Right lung (tissue), 5 donors: ENCODE results near the gene NNMT. TPM values are rescaled to one million over a fixed set of nuclear protein-coding genes. Genes with fewer than 3 reads are reported as not detected.

Experiments used
- DNase-seq, 2 donors: peaks; one replicate each; pipeline ENCODE4 v3.0.0-alpha.2; 2013
- polyA plus RNA-seq, 5 donors: library from polyadenylated mRNA; unstranded; fragments of 120-200 nt; gene quantifications; one replicate each; pipeline versions ENCODE4 v1.2.1 to v1.2.3, GENCODE V29; 2013; ENCODE audit warnings: inconsistent platforms in 1 of 5, low replicate concordance in 1 of 5; ENCODE audit not compliant: insufficient read length in 5 of 5, insufficient read depth in 1 of 5

Gene NNMT
- polyA plus RNA-seq, 5 donors = 1.1 to 4.6 (median 1.9) TPM

DNA sequence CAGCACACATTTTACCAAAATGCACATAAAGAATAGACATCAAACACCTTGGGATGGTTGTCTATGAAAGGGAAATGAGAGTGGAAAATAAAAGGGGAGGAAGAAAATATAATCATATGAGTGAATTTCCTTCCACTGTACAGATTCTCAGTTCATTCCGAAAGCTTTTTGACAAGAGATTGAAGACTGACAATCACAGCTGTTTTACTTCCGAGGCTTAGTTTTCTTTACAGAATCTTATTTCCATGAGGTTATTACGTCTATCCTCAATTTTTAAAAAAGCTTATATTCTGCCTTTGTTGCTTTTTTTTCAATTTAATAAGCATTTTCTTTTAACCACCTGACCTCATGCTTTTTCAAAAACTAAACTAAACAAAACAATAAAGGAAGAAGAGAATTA, 12.8 kb upstream of the NNMT start:
- DNase-seq = no peak

DNA sequence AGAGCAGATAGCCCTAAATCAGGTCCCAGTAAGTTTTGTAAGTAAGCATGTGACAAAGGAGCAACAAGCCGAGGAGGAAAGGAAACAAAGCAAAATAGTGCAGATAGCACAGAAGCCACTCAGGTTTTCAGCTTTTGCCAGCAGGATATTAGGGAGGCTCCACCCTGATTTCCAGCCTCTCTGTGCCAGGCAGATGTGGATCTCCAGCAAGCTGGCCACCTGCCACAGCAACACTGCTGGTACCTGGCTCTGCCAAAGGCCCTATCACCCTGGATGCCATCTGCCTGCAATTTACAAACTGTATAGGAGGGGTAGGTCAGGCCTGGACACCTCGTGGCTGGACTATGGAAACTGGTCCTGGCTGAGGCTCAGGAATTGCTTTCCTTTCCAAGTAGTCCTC, 12.2 kb upstream of the NNMT start:
- DNase-seq = no peak

DNA sequence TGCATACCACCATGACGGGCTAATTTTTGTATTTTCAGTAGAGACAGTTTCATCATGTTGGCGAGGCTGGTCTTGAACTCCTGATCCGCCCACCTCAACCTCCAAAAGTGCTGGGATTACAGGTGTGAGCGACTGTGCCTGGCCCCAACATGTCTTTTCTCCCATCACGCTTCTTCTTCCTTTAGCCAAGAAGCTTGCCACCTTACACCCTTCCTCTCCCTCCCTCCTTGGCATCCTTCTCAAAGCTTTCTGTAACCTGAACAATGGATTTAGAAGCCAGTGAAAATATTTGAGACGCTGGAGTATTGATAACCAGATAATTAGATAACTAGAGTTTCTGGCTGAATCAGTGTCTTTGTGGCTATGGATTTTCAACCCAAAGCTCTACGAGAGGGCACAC, 11.3 kb upstream of the NNMT start:
- no peak for DNase-seq

DNA sequence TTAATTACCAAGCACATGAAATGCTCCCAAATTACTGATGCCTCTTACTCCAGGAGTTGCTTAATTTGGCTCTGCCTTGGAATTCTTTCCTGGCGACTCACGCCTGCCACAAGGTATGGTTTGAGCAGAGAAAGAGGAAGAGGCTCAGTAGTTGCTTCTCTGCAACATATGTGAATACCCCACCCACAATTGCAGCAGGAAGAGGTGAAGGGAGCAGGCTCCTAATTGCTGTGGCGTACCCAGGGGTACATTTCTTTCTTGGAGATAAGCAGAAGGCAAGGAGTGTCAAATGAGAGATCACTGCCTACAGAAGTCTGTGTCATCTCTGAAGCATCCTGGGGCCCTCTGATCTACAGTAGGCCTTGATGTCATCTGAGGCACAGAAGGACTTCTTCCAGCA, 10.6 kb upstream of the NNMT start:
- DNase-seq = no peak

DNA sequence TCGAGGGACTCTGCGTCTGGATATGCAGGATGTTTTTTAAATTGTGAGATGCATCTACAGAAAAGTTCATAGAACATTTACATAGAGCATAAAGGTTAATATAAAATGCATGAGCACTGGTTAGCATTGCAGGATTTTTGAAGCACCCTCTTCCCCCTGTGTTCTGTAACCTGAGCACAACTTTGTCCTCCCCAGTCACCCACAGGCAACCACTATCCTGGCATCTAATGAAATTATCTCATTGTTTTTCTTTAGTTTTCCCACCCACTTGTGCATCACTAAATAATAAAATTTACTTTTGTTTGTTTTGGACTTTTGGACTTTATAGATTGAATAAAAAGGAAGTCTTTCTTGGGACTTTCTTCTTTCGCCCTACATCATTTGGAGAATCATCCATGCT, 10.0 kb upstream of the NNMT start:
- DNase-seq = no peak

DNA sequence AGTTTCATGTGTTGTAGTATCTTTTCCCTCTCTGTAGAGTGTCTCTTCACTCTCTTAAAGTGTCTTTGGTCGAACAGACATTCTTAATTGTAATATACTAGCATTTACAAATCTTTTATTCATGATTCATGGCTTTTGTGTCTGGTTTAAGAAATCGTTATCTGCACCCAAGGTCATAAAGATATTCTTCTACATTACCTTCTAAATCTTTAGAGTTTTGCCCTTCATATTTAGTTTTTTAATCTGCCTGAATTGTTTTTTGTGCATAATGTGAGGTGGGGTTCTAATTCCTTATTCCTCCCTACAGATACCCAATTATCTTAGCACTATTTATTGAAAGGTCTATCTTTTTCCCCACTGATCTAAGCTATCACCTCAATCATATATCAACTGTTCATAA, 9.0 kb upstream of the NNMT start:
- no peak for DNase-seq

DNA sequence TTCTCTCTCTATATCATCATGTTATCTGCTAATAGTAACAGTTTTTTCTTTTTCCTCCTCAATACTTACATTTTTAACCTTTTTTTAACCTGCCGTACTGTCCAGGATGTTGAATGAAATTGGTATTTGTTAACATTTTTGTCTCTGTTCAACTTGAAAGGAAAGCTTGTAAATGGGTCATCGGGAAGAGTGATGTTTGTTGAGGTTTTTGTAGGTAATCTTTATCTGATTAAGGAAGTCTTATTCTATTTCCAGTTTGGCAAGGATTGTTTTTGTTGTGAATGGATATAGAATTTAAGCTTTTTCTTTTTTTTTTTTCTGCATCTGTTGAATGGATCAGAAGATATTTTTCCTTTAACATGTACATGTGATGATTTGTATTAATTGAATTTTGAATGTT, 8.1 kb upstream of the NNMT start:
- no peak for DNase-seq

DNA sequence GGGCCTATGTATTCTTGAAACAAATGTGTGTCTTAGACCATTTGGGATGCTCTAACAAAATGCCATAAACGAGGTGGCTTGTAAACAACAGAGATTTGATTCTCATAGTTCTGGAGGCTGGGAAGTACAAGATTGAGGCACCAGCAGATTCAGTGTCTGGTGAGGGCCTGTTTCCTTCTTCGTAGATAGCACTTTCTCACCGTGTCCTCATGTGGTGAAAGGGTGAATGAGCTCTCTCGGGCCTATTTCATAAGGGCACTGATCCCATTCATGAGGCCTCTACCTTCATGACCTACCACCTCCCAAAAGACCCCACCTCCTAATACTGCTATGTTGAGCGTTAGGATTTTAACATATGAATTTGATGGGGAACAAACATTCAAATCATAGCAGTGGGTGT, 6.4 kb upstream of the NNMT start:
- DNase-seq = no peak

DNA sequence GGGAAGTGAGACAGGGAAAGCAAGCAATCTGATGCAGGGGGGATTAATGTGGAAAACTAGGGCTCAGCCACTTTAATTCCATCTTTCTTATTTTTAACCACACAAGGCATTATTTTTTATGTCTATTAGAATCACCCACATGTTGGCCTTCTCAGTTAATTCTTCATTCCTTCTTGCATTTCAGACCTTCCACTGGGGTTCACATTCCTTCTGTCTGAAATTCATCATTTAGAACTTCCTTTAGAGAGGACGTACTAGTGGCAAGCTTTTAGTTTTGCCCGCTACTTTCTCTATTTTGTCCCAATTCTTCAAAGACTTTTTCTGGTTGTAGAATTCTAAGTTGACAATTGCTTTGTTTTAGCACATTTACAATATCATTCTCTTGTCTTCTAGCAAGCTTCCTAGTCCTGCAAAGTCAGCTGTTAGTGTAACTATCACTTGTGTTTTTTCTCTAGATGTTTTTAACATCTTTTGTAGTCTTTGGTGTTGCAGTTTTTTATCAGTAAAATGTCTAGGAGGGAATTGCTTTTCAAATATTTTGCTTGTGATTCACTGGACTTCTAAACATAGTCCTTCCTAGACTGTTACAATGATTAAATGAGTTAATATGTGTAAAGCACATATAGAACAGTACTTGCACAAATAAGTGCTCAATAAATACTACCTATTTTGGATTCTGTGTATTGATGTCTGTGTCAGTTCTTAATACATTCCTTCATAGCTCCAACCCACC, 5.5 kb upstream of the NNMT start:
- no peak for DNase-seq

DNA sequence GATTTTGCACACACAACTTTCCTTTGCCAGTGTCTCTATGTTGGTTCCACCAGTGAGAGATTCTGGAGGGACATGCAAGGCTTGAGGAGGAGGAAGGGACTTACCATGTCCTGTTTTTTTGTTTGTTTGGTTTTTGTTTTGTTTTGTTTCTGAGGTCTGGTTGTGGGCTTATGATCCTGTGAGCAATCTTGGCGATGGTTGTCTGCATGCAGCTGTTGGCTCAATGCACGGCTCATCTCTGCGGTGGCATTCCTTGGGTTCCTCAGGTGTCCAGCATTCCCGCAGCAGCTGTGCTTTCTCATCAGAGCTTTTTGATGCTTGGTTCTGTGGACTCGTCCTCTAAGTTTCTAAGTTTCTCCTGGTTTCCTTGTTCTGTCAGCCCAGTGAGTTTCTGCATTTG, 4.8 kb upstream of the NNMT start:
- no peak for DNase-seq

DNA sequence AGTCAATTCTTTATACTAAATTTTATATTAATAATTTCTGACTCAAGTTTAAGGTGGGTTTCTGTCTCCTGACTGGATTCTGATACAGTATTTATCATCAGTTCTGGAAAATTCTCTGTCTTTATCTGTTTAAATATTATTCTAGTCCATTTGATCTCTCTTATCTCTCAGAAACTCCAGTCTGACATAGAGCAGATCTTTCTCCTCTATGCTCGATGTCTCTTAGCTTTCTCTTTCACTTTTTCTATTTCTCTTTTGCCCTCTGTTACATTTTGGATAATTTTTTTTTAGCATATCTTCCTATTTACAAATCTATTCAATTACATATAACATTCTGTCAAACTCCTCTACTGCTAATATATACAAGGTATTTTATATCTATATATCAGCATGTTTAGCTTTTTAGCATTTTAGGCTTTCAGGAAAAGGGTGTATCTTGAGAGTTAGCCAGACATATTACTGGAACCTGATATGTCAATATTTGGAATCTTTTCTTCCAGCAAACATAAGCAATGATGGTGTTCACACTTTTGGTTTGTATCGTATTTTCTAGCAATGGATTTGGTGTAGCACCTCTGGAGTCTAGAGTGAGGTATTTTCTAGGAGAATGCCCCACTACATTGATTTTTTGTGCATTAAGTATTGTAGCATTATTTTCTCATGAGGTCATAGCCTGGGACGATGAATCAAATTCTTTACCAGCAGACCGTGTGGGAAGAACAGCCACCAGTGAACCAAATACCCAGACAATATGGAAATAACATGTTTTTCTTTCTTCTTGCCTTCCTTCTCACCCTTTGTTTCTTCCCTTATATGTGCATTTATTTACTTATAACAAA, 4.1 kb upstream of the NNMT start:
- no peak for DNase-seq

DNA sequence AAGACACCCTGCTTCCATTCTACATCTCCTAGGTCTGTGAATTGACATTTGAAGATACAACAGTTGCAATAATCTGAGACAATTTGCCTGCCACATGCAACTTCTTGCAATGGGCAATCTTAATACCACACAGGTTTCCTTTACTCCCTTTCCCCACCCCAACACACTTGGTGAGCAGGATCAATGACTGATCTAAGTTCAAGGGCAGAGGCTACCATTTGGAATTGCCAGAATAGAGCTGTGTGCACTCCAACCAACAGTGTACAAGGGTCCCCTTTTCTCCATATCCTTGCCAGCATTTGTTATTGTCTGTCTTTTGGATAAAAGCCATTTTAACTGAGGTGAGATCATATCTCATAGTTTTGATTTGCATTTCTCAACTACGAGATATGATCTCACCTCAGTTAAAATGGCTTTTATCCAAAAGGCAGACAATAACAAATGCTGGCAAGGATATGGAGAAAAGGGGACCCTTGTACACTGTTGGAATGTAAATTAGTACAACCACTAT, 2.9 kb upstream of the NNMT start:
- no peak for DNase-seq

DNA sequence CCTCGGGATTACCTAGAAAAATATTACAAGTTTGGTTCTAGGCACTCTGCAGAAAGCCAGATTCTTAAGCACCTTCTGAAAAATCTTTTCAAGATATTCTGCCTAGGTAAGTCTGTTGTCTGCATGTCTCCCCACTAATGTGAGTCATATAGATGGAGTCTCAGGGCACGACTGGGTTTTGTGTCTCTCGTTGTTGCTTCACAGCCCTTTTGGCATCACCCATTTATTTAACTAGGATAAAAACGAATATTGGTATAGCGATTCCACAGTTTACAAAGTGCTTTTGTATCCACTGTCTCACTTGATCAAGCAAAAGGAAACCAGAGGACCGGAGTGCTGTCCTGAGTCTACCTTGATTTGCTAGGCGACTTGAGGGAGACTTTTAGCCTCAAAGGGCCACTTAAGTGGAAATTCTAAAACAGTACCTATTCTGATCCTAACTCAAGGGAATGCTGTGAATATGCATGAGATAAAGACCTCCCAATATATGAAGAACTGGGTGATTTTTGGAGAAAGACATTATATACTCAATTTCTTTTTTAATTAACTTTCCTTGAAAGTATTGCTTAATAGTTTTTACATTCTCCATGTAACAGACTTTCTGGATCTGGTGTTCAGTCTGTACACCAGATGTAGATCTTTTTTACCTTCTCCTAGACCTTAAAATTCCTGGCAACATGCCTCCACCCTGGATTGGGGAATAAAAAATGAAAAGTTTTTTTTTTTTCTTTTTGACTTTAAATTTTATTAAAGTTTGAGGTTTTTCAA, 590 bp downstream of the NNMT start:
- no peak for DNase-seq

DNA sequence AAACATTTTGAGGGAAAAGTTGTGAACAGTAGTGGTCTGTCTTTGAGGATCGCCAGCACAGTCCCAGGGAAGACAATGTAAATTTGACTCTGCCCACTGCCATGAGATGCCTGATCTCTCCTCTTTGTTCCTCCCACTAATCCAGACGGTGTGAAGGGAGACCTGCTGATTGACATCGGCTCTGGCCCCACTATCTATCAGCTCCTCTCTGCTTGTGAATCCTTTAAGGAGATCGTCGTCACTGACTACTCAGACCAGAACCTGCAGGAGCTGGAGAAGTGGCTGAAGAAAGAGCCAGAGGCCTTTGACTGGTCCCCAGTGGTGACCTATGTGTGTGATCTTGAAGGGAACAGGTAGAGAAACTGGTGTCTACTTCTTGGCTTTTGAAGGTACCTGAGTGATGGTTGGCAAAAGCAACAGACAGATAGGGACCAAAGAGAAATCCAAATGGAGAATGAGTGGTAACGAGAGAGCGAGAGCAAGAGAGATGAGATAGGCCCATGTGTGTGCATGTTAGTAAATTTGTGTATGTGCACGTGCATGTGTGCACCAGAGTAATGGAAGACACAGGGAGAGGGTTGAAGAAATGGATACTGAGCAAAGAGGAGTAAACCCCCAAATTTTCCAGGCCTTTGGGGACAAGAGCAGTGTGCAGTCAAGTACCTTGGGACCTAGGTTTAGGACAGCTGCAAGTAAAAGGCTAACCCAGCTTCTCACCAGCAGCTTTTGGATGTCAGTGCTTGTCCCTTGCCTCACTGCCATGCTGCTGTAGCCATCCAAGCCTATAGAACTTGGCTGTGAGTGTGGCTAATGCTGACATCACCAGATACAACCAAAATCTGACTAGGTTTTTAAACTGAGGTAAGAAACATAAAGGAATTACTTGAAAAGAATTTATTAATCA, 1.9 kb downstream of the NNMT start:
- DNase-seq = no peak

DNA sequence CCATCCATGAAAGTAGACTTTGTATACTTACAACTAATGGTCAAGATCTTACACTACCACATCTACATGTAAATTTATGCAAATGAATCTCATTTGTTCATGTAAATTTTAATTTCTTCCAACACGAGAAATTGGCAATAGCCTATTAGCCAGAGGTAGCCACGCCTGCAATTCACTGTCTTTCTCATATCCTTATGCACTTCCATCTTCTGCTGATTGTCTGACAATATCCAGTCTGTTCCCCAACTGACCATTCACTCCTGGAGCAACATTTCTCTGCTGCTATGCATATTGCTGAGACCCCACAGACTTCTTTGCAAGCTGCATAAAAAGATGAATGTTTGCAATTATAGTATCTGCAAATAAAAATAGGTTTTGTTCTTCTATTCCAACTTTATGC, 2.5 kb downstream of the NNMT start:
- no peak for DNase-seq

DNA sequence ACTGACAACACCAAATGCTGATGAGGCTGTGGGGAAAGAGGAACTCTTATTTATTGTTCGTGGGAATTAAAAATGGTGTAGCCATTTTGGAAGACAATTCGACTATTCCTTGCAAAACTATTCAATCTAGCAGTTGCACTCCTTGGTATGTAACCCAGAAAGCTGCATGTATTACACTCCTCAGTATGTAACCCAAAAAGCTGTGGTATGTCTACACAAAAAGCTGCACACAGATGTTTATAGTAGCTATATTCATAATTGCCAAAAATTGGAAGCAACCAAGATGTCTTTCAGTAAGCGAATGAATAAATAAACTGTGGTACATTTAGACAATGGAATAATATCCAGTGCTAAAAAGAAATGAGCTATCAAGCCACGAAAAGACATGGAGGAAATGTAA, 4.9 kb downstream of the NNMT start:
- no peak for DNase-seq

DNA sequence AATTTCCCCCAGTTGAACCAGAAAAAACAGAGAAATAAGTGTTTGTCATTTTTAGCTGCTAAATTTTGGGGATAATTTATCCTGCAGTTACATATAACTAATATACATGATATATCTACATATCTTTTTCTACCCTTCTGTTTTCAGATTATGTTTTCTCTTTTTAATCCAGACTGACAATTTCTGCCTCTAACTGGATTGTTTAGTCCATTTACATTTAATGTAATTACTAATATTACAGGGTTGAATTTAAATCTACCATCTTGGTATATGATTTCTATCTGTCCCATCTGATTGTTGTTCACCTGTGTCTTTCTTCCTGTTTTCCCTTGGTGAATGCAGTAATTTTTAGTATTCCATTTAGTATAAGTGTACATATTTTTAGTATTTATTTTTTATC, 5.7 kb downstream of the NNMT start:
- DNase-seq = no peak

DNA sequence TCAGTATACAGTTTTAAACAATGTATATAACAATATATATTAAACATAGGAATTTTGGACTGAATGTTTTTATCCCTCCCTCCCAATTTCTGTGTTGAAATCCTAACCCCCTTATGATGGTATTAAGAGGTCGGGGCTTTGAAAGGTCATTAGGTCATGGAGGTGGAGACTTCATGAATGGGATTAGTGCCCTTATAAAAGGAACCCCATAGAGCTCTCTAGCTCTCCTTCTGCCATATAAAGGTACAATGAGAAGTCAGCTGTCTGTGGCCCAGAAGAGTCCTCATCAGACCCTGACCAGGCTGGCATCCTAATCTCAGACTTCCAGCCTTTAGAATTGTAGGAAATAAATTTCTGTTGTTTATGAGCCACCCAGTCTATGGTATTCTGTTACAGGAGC, 6.5 kb downstream of the NNMT start:
- DNase-seq = no peak

DNA sequence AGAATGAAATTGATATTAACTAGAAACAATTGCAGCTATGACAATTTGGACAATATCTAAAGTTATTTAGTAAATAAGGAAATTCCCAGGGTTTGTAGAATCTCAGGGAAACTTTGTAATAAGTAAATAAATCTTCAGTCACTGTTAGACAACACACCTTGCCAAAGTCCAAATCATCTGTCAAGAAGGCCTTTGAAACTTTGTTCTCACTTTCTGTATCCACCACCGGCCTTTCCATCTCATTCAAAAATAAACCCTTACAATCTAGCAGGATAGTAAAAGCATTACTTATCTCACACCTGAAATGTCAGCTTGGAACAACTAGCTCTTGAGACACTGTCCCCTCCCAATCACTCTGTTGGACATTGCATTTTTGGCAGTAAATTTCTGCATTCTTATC, 7.9 kb downstream of the NNMT start:
- DNase-seq = no peak

DNA sequence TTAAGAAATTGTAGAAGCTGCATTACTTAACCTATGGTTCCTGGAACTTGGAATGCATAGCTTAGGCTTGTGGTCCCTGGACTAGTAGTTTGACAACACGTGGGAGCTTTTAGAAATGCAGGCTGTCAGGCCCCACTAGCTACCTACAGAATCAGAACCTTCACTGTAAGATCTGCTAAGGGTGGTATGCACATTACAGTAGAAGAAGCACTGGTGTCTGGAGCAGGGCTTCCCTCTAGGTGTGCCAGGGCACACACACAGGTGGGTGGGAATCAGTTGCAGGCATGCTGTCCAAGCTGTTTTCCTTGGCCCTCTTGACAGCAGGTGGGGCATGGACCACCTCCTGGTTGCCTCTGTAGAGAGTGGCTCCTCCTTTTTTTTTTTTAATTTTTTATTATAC, 8.8 kb downstream of the NNMT start:
- no peak for DNase-seq

DNA sequence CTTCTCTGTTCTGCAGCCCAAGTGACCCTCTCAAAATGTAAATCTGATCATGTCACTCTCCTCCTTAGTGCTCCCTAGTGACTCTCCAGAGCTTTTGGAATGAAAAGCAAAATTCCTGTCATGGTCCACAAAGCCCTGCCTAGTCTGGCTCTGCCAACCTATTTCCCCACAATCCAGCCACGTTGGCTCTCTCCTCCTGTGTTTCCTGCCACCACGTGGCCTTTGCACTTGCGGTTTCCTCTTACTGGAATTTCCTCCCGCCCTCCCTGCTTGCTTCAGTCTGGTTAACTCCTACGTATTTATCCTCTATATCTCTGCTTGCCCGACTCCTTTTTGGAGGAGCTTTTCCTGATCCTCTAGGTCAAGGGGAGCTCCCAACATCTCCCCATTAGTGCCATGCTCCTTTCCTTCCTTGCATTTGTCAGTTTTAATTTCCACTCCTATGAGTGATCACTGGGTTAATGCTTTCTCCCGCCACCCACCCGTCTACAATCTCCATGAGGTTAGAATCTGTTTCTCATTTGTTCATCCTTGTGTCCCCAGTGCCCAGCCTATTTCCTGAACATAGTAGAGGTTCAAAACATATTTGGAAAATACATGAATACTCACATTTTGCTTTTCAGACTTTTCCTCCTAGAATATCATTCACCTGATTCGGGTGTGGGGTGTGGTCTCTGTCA, 11.5 kb downstream of the NNMT start:
- no peak for DNase-seq
